ENCODE results near the gene NTRK2.

DNA sequence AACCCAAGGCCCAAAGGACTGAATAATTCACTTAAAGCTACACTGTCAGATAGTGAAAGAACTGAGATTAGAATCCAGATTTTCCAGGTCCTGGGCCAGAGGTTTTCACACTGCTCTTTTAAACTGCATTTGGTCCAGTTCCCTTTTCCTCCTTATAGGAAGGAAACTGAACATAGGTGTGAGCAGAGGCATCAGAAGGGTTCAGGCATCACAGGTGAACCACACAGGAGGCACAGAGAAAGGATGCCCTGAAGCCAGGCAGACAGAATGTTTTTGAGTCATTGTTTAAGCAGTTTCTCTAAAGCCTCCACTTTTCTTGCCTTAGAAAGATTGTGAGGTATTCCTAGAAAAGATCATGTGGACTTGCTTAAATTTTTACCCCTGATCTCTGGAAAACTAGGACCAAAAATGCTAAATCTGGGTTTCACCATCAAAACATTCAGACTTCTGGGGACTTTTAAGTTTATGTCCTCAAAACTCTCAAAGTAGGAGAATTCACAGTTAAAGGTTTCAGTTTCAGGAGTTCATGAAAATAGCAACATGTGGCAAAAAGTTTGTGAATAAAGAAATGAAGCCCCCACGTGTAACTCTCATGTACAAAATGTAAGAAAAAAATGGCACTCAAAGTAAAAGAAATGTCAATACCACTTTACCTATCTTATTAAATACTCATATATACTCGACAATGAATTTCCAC, 386.1 kb downstream of the NTRK2 start:
- TF ChIP-seq, protein P1, sequence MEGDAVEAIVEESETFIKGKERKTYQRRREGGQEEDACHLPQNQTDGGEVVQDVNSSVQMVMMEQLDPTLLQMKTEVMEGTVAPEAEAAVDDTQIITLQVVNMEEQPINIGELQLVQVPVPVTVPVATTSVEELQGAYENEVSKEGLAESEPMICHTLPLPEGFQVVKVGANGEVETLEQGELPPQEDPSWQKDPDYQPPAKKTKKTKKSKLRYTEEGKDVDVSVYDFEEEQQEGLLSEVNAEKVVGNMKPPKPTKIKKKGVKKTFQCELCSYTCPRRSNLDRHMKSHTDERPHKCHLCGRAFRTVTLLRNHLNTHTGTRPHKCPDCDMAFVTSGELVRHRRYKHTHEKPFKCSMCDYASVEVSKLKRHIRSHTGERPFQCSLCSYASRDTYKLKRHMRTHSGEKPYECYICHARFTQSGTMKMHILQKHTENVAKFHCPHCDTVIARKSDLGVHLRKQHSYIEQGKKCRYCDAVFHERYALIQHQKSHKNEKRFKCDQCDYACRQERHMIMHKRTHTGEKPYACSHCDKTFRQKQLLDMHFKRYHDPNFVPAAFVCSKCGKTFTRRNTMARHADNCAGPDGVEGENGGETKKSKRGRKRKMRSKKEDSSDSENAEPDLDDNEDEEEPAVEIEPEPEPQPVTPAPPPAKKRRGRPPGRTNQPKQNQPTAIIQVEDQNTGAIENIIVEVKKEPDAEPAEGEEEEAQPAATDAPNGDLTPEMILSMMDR (IDR thresholded peaks at IDR 0.05 in 4 of 5, conservative IDR thresholded peaks at IDR 0.05 in 1 of 5) = no peak
- TF ChIP-seq POLR2A (IDR thresholded peaks at IDR 0.05) = no peak
